ENCODE measurements around the gene COX5B.

- TF ChIP-seq CTCF (tag by site-specific recombination; IDR thresholded peaks at IDR 0.05) (no peak), ZBTB7A (tag by site-specific recombination; IDR thresholded peaks at IDR 0.05; ENCODE audit: low read depth) (no peak), TCF7L2 (IDR thresholded peaks at IDR 0.05; ENCODE audit: borderline replicate concordance, low read depth, low read length) (no peak), ZSCAN16 (tag by site-specific recombination; IDR thresholded peaks at IDR 0.05) (no peak), RBAK (tag by site-specific recombination; IDR thresholded peaks at IDR 0.05) (no peak), ZNF114 (tag by site-specific recombination; IDR thresholded peaks at IDR 0.05) (no peak), ZNF26 (tag by site-specific recombination; IDR thresholded peaks at IDR 0.05) (no peak), MEIS1 (CRISPR knock-in tag; IDR thresholded peaks at IDR 0.05; ENCODE audit: borderline replicate concordance) (no peak), ZNF274 (IDR thresholded peaks at IDR 0.05; ENCODE audit: low read length) (no peak), ZNF274 (tag by site-specific recombination; IDR thresholded peaks at IDR 0.05; ENCODE audit: borderline replicate concordance) (no peak)
These were observed 47.6 kb downstream of the COX5B start for GRCh38 chr2:97693476-97693875.
